Measurements from ENCODE around the gene XKR7.

XKR7 gene

DNA sequence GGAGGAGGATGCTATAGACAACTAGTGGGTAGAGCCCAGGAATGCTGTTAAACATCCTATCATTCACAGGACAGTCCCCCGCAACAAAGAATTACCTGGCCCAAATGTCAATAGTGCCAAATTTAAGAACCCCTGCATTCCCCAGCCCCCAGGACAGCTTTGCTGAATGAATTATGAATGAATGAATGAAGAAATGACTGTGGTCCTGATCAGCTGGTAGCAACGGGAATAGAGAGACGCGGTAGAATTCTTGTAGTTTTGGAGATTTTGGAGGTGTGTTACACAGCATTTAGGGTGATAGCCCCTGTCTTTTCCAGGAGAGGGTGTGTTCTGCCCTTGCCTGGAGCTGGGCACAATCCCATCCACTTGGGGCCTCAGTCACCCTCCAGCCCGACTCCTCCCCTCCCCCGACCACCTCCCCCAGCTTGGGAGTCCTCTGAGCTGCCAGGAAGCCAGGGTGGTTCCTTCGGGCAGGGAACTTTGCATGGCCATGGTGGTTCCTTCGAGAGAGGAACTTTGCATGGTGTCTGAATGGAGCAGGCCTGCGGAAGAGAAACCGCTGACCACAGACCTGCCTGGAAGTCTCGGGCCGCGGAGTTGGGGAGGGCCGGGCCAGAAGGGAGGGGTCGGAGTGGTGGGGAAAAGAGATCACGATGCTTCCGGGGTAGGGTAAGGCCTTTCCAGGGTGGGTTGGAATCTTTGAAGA is 83.1 kb downstream of the XKR7 start:
- no peak for DNase-seq

DNA sequence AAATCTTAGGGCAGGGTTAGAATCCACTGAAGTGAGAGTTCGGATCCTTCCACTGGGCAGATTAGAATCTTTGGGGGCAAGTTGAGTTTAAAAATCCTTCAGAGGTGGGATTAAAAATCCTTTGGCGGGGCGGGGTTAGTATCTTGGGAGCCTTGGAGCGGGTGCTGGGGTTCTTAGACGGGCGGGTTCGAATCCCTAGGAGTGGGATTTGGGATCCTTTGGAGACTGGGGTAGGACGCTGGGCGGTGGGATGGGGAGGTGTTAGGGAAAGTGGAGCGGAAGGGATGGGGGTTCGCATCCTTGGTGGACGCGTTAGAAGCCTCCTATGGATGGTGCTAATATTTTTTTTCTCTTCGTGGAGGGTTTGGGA is 83.8 kb downstream of the XKR7 start:
- DNase-seq: no peak

DNA sequence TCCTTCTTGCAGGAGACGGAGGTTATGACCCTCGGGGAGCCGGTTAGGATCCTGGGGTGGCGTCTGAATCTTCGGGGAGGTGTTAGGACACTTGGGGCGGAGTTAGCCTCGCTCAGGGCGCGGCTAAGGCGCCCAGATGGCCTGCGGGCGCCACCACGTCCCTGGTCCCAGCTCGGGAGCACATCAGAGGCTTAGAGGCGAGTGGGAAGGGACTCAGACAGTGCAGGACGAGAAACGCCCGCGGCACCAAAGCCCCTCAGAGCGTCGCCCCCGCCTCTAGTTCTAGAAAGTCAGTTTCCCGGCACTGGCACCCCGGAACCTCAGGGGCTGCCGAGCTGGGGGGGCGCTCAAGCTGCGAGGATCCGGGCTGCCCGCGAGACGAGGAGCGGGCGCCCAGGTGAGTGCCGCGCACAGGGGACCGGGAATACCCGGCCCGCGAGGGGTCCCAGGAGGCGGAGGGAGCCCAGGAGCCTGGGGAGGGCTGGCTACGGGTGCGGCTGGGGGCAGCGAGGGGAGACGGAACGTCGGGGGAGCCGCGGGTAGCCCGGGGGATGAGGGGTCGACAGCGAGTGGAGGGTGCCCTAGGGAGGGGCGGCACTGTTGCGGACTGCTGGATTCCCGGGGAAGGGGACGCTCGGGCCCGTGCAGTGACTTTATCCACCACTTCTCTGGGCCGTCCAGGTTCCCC is 84.3 kb downstream of the XKR7 start, which contains the start of gene HCK:
HCK (plus strand) TSS at position 153 of the 688 bp plus-strand sequence.
- DNase-seq: peak; percentile 16

DNA sequence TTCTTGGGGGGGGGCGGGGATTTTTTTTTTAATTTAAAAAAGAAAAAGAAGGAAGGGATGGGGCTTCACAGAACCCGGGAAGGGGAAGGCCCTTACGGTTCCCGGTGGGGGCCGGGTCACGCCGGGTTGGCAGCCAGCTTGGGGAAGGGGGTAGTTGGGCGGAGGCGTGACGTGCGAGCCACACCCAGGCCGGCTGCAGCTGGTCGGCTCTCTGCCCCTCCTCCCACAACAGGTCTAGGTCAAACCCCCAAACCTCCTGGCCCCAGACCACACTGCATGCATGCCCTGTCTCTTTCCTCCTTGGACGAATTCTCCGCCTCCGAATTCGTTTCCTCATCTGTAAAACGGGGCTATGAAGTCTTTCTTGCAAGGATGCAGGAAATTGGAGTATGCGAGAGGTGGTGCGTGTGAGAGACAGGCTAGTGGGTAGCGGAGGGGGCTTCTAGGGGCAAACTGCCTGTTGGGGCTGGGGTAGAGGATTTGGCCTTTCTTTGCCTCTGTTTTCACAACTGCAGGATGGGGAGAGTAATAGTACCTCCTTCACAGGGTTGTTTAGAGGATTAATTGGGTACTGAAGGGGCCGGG is 84.9 kb downstream of the XKR7 start:
- DNase-seq: no peak

Measured in activated CD4-positive, alpha-beta T cell treated with anti-CD3 and anti-CD28 coated beads for 48 hours (primary cell).